ENCODE measurements around the gene PEMT.

- TF ChIP-seq CTCF (IDR thresholded peaks at IDR 0.05) (no peak), POLR2A (IDR thresholded peaks at IDR 0.05; ENCODE audit: low read depth) (no peak), POLR2AphosphoS5 (IDR thresholded peaks at IDR 0.05) (no peak), EP300 (IDR thresholded peaks at IDR 0.05) (no peak)
These were observed 32.4 kb upstream of the PEMT start for GRCh38 chr17:17623904-17624303.

All from esophagus muscularis mucosa (tissue), 4 donors.